Gastrocnemius medialis (tissue), 4 donors: Measurements from ENCODE around the gene ATAD3C.
"Not testable (repeated sequence)": the region's sequence is repeated elsewhere in the genome, so short reads cannot be mapped to it uniquely, and the experiment has no call there.

Source experiments
- CTCF ChIP-seq, 5 experiments: fragments of 450-650 bp in 3 of 5; fragments of 200-600 bp in 2 of 5; sonication (generic) in 2 of 5; IDR thresholded peaks in 4 of 5; conservative IDR thresholded peaks in 1 of 5; 1 replicate in 4 of 5; 2 replicates in 1 of 5; pipeline ENCODE4 v1.5.1; 2016 to 2019; ENCODE audit warnings: antibody characterized with exemption in 5 of 5, mild to moderate bottlenecking in 3 of 5, moderate library complexity in 3 of 5
- POLR2A ChIP-seq, 2 donors: fragments of 450-650 bp; IDR thresholded peaks; one replicate each; pipeline ENCODE4 v1.6.1; 2017; ENCODE audit warnings: antibody characterized with exemption in 2 of 2, mild to moderate bottlenecking in 2 of 2, moderate library complexity in 2 of 2

- TF ChIP-seq CTCF (IDR thresholded peaks at IDR 0.05 in 4 of 5, conservative IDR thresholded peaks at IDR 0.05 in 1 of 5); POLR2A (IDR thresholded peaks at IDR 0.05): not testable (repeated sequence)
Observed at GRCh38 chr1:1481811-1482210, 32.3 kb downstream of the ATAD3C start.
